Measurements from ENCODE around the gene MIA2. TPM values are rescaled to one million over a fixed set of nuclear protein-coding genes. Genes with fewer than 3 reads are reported as not detected.

The MIA2 gene
- total and polyA plus RNA-seq, 8 donors = 23.6 to 72.4 (median 50.3) TPM

GRCh38 chr14:39381366-39381765, 147.7 kb downstream of the MIA2 start:
- Histone ChIP-seq H3K27ac (peak overlapping the region in 2 of 5 donors; percentile 42 to 65), H3K36me3 (peaks cover 0 to 6% (median 0%) of the 10 kb centered on the region in 4 donors), H3K27me3 (no peaks in the 10 kb centered on the region), H3K4me1 (peaks cover 0 to 11% (median 7%) of the 10 kb centered on the region in 4 donors), H3K4me3 (no peak overlapping the region), H3K9me3 (no peaks in the 10 kb centered on the region)
- intact Hi-C loops (cut with DNase I; ENCODE audit: low total_unique reads) = no loop called here
- 72 to 99% (median 87%) methylated on average over 4 of the region's 4 CpGs for WGBS, 5 donors
- no peak for TF ChIP-seq POLR2A (IDR thresholded peaks at IDR 0.05)
- TF ChIP-seq EP300 (IDR thresholded peaks at IDR 0.05) = no peak
- TF ChIP-seq CTCF (IDR thresholded peaks at IDR 0.05) = no peak
- no peak for TF ChIP-seq POLR2AphosphoS5 (IDR thresholded peaks at IDR 0.05)
- peak in 1 of 2 donors; percentile 41 for DNase-seq

- Histone ChIP-seq H3K4me3 (no peak overlapping the region), H3K27me3 (no peaks in the 10 kb centered on the region), H3K9me3 (no peaks in the 10 kb centered on the region), H3K4me1 (peaks cover 0 to 9% (median 3%) of the 10 kb centered on the region in 4 donors), H3K27ac (peak overlapping the region in 2 of 5 donors; percentile 42 to 65), H3K36me3 (peaks cover 0 to 6% (median 0%) of the 10 kb centered on the region in 4 donors)
- no peak for TF ChIP-seq CTCF (IDR thresholded peaks at IDR 0.05)
- TF ChIP-seq POLR2A (IDR thresholded peaks at IDR 0.05) = no peak
- no peak for TF ChIP-seq EP300 (IDR thresholded peaks at IDR 0.05)
- no peak for TF ChIP-seq POLR2AphosphoS5 (IDR thresholded peaks at IDR 0.05)
- peak in 1 of 2 donors; percentile 16 for DNase-seq
- intact Hi-C loops (cut with DNase I; ENCODE audit: low total_unique reads) = no loop called here
- 29 to 71% (median 46%) methylated on average over 3 of the region's 3 CpGs for WGBS, 5 donors
These were observed 148.7 kb downstream of the MIA2 start for GRCh38 chr14:39382463-39382862.

- Histone ChIP-seq H3K4me1 (peaks cover 0 to 9% (median 3%) of the 10 kb centered on the region in 4 donors), H3K27me3 (no peaks in the 10 kb centered on the region), H3K4me3 (no peak overlapping the region), H3K27ac (no peak overlapping the region), H3K36me3 (peaks cover 0 to 6% (median 0%) of the 10 kb centered on the region in 4 donors), H3K9me3 (no peaks in the 10 kb centered on the region)
- TF ChIP-seq CTCF (IDR thresholded peaks at IDR 0.05) = no peak
- no peak for TF ChIP-seq EP300 (IDR thresholded peaks at IDR 0.05)
- no peak for TF ChIP-seq POLR2A (IDR thresholded peaks at IDR 0.05)
- TF ChIP-seq POLR2AphosphoS5 (IDR thresholded peaks at IDR 0.05) = no peak
- intact Hi-C loops (cut with DNase I; ENCODE audit: low total_unique reads) = no loop called here
- WGBS, 5 donors = 73 to 93% (median 90%) methylated on average over 1 of the region's 1 CpG
- DNase-seq = no peak
These were observed 149.4 kb downstream of the MIA2 start for GRCh38 chr14:39383026-39383660.

GRCh38 chr14:39383741-39384140, 150.0 kb downstream of the MIA2 start:
- DNase-seq = no peak
- peaks cover 0 to 9% (median 3%) of the 10 kb centered on the region in 4 donors for H3K4me1 ChIP-seq
- no peaks in the 10 kb centered on the region for H3K9me3 ChIP-seq
- intact Hi-C loops (cut with DNase I; ENCODE audit: low total_unique reads) = no loop called here
- H3K4me3 ChIP-seq = no peak overlapping the region
- 72 to 91% (median 89%) methylated on average over 1 of the region's 1 CpG for WGBS, 5 donors
- peaks cover 0 to 6% (median 1%) of the 10 kb centered on the region in 4 donors for H3K36me3 ChIP-seq
- no peaks in the 10 kb centered on the region for H3K27me3 ChIP-seq
- TF ChIP-seq POLR2AphosphoS5 (IDR thresholded peaks at IDR 0.05) (no peak), CTCF (IDR thresholded peaks at IDR 0.05) (no peak), POLR2A (IDR thresholded peaks at IDR 0.05) (no peak), EP300 (IDR thresholded peaks at IDR 0.05) (no peak)
- H3K27ac ChIP-seq = no peak overlapping the region

Data from stomach (tissue), 9 donors.